Measurements from ENCODE around the gene ERMAP. TPM values are rescaled to one million over a fixed set of nuclear protein-coding genes. Genes with fewer than 3 reads are reported as not detected.
A peak's percentile ranks its signal among the peaks of the same experiment; 100 is the strongest.
"Not testable (repeated sequence)": the region's sequence is repeated elsewhere in the genome, so short reads cannot be mapped to it uniquely, and the experiment has no call there.

ERMAP gene
- total RNA-seq, 1 experiment from 2014 or later = 11.2 TPM

DNA sequence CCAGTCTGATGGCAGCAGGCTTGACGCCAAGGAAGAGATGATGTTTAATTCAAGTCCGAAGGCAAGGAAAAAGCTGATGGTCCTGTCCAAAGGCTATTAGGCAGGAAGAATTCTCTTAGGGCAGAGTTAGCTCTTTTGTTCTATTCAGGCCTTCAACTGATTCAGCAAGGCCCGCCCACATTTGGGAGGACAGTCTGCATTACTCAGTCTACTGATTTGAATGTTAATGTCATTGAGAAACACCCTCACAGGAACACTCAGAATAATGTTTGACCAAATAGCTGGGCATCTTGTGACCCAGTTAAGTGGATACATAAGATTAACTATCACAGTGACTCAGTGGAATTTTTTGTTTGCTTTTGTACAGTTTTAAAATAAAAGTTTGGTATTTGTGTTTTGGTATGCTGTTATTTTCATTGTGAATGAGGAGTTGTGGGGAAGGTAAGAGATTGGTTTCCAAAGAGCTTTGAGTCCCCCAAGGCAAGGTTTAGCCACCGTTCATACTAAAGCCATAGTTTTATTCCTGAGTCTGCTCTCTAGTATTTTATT, 27.7 kb downstream of the ERMAP start:
- DNase-seq (ENCODE audit: low read depth) = no peak

DNA sequence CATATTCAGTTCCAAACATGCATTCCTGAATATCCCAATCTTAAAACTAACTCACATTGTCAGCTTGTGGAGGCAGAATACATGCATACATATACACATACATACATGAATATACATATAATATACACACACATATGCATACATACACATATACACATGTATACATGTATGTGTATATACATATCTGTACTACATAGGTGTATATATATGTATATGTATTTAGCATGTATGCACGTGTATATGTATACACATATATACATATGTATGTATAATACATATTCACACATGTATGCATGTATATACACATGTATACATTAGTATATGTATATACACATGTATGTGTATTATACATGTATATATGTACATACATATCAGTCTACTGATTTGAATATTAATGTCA, 28.3 kb downstream of the ERMAP start:
- DNase-seq (ENCODE audit: low read depth) = no peak

- no peak for DNase-seq (ENCODE audit: low read depth)
Observed at GRCh38 chr1:42845866-42846256, 28.9 kb downstream of the ERMAP start.

DNA sequence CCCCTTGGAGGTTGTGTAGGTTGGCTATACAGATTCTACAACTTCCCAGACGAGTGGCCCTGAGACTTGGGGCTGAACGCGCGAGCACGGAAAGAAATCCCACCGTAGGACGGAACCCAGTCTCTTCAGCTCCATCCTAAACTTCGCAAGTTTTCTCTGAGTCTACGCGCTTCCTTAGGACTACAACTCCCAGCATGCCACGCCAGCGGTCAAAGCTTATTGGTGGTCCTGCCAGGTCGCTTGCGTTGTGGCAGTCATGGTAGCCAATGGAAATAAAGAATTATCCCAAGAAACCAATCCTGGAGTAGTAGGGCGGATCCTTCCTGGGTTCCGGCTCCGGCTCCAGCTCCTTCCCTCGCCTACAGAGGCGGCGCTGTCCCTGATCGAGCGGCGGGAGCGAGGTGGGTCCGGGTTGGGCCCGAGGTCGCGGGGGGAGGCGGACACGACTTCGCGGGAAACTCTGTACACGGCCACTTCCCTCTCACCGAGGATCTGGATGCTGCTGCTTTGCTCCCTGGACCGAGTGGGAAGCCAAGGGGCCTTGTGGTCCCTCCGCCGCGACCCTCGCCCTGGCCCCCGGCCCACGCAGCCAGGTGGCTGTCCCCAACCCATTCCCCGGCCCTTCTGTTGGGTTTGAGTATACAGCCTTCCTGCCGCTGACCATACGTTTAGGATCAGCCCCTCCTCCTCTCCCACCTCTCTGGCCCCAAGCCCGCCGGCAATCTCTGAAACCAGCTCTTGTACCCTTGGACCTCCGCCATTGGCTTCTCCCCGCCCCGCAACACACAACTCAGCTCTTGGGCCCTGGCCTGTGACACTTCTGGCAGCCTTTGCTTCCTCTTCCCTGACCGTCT, 29.6 kb downstream of the ERMAP start, which contains the start of gene ZNF691:
TSS of gene ZNF691 (plus strand) at position 357 of the 854 bp plus-strand sequence. CDS start 3,046 bp downstream, outside the sequence.
- DNase-seq (ENCODE audit: low read depth) = peak; percentile 98

DNA sequence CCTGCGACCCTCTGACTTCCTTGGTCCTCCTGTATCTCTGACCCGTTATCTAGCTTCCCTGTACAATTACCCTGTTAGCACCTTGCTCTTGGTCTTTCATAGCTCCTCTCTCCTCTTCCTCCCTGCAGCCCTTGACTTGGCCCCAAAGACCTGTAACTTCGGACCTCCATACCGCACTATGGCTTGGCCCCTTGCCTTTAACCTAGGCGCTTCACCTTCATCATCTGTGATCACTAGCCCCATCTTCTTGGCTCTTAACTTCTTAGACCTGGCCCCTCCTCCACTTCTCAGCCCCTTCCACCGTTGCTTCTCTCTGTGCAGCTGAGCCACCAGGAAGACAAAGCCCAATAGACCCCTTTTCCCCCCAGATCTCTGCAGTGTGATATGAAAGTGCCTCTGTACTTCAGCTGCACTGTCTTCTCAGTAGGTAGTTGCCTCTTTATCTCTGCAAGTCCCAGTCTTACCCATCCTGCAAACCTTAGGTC, 30.2 kb downstream of the ERMAP start:
- DNase-seq (ENCODE audit: low read depth) = no peak

- DNase-seq (ENCODE audit: low read depth) = no peak
Observed at GRCh38 chr1:42847721-42848460, 31.0 kb downstream of the ERMAP start.

DNA sequence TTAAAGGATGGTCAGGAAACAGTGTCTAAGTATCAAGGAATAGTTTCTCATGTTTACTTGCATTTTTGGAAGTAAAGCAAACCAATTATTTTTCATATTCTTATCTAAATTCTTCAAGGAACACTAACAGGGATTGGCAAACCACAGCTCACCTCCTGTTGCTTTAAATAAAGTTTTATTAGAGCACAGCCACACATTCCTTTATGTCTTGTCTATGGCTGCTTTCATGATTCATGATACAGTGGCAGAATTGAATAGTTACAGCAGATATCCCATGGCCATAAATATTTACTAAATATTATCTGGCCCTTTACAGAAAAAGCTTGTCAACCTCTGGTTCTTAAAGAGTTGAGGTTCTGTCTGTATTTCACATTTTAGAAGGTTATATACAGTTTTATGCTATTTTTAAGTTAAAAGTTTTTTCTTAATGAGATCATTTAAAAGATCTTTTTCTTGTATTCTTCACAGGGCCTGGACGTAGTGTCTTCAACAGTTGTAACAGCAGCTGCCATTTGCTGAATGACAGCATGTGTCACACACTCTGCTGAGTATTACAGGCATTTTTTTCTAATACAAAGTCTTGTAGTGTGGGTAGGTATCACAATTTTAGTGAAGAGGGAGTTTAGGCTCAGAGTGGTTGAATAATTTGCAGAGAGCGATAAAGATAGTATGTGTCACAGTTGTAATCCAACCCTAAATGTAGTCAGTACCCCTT, 32.1 kb downstream of the ERMAP start:
- DNase-seq (ENCODE audit: low read depth) = no peak

DNA sequence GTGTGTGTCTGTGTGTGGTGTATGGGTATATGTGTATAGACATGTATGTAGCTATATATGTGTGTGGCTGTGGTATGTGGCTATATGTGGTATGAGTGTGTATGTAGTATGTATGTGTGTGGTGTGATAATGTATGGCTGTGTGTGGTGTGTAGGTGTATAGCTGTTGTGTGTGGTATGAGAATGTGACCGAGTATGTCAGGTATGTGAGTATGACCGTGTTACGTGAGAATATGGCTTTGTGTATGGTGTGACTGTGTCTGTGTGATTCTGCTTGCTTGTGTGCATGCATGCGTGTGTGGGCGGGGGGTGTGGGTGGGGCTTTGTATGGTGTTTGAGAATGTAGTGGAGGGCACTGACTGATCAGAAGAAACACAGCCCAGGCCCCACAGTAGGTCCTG, 33.0 kb downstream of the ERMAP start:
- DNase-seq (ENCODE audit: low read depth) = no peak

- DNase-seq (ENCODE audit: low read depth) = no peak
Observed at GRCh38 chr1:42851420-42851819, 34.5 kb downstream of the ERMAP start.

DNA sequence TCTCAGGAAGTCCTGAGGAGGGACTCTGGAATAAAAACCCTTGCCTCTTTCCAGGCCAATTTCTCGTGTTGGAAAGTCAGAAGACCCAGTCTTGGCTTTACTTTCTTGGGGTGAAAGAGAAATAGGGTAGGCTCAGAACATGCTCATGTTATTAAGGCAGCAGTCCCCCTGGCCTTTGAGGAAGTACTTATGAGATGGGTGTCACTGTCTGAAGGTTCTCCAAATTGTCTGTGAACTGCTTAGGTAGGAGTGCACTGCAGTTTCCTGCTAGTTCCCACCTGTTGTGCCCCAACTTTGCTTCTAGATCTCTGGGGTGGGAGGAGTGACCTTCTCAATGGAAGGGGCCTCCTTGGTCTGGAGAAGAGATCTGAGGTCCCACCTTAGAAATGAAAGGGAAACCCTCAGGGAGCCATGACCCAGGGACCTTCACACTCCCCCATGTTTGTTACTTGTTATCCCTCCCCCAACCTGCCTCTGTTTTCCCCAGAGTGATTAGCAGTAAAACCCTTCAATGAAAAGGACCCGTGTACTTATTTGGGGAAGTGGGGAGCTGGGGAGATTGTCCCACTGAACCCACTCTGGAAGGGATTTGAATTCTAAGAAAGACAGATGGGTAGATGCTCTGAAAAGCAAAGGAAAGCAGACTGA, 35.2 kb downstream of the ERMAP start:
- no peak for DNase-seq (ENCODE audit: low read depth)

- peak; percentile 7 for DNase-seq (ENCODE audit: low read depth)
Observed at GRCh38 chr1:42852608-42852980, 35.7 kb downstream of the ERMAP start.

GRCh38 chr1:42853116-42853884, 36.4 kb downstream of the ERMAP start:
- DNase-seq (ENCODE audit: low read depth) = no peak

DNA sequence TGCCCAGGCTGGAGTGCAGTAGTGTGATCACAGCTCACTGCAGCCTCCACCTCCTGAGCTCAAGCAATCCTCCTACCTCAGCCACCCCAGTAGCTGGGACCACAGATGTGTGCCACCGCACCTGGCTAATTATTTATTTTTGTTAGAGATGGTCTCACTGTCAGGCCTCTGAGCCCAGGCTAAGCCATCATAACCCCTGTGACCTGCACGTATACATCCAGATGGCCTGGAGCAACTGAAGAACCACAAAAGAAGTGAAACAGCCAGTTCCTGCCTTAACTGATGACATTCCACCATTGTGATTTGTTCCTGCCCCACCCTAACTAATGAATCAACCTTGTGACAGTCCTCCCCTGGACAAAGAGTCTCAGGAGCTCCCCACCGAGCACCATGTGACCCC, 39.6 kb downstream of the ERMAP start:
- DNase-seq (ENCODE audit: low read depth) = not testable (repeated sequence)

DNA sequence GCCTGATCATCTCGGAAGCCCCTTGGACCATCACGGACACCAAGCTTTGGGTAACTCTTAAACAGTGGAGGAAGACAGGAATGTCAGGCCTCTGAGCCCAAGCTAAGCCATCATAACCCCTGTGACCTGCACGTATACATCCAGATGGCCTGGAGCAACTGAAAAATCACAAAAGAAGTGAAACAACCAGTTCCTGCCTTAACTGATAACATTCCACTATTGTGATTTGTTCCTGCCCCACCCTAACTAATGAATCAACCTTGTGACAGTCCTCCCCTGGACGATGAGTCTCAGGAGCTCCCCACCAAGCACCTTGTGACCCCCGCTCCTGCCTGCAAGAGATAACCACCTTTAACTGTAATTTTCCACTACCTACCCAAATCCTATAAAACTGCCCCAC, 42.4 kb downstream of the ERMAP start:
- DNase-seq (ENCODE audit: low read depth) = not testable (repeated sequence)

DNA sequence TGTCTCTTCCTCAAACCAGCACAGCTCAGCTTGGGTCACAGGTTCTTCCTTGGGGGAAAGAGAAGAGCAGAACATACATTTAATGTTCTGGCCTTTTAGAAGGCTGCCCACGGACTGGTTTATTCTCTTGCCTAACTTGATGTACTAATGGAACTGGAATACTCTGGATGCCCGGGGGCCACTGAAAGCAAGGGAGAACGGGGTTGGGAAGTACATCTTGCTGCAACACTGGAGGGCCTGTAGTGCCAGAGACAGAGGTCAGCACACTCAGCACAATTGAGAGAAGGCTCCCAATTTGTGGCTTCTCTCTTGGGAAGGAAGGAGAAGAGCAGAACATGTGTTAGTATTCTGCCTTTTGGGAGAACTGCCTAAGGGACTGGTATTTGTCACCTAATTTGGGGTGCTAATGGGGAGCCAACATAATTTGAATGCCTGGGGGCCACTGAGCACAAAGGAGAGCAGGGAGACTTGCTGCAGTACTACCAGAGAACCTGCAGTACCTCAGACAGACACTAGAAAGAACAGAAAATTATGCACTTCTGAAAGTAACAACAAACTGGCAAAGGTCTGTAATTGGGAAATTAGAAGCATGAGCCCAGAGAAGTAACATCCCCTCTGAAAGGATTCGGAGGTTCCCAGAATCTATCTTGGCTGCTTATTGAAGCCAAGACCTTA, 43.6 kb downstream of the ERMAP start:
- DNase-seq (ENCODE audit: low read depth) = no peak

DNA sequence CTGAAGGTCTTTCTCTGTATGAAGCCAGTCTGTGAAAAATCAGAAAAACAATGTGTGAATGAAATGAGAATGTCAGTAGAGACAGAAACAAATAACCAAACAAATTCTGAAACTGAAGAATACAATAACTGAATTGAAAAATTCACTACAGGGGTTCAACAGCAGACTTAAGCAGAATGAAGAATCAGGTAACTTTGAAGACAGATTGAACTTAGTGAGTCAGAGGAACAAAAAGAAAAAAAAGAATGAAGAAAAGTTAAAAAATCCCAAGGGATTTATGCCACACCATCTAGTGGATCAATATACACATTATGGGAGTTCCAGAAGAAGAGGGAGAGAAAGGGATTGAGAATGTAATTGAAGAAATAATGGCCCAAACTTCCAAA, 44.1 kb downstream of the ERMAP start:
- no peak for DNase-seq (ENCODE audit: low read depth)

- no peak for DNase-seq (ENCODE audit: low read depth)
Observed at GRCh38 chr1:42866549-42866948, 49.6 kb downstream of the ERMAP start.

GRCh38 chr1:42868466-42868865, 51.5 kb downstream of the ERMAP start:
- peak; percentile 53 for DNase-seq (ENCODE audit: low read depth)

DNA sequence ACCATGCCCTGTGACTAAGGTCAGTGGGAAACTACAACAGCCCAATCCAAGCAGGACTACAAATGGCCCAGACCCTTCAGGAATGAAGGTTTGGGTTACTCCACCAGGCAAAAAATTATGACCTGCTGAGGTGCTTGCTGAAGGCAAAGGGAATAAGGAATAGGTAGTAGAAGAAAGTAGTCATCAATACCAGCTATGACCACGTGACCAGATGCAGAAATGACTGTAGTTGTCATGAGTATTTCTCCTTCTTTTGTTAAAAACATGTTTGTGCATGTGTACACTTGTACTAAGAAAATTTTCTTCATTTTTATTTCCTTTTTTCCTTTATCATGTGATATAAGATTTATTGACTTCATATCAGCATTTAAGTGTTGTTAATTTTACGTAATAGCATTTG, 52.3 kb downstream of the ERMAP start:
- DNase-seq (ENCODE audit: low read depth) = not testable (repeated sequence)

GRCh38 chr1:42869751-42870150, 52.8 kb downstream of the ERMAP start:
- DNase-seq (ENCODE audit: low read depth) = not testable (repeated sequence)

All from M059J (cell line).